Right renal cortex interstitium (tissue), 3 donors: Measurements from ENCODE around the gene FSTL3. TPM values are rescaled to one million over a fixed set of nuclear protein-coding genes. Genes with fewer than 3 reads are reported as not detected.
"Not testable (repeated sequence)": the region's sequence is repeated elsewhere in the genome, so short reads cannot be mapped to it uniquely, and the experiment has no call there.

ENCODE experiments used
- DNase-seq, 3 donors: peaks; one replicate each; pipeline ENCODE4 v3.0.0-alpha.2; 2013; ENCODE audit warnings: low read depth in 3 of 3, low spot score in 2 of 3
- polyA plus RNA-seq, 3 donors: library from polyadenylated mRNA; unstranded; fragments of 120-200 nt; gene quantifications; one replicate each; pipeline ENCODE4 v1.2.1, GENCODE V29; 2013; ENCODE audit not compliant: insufficient read length in 3 of 3

The FSTL3 gene
- polyA plus RNA-seq, 3 donors: 15.1 to 16.2 (median 16.2) TPM

DNA sequence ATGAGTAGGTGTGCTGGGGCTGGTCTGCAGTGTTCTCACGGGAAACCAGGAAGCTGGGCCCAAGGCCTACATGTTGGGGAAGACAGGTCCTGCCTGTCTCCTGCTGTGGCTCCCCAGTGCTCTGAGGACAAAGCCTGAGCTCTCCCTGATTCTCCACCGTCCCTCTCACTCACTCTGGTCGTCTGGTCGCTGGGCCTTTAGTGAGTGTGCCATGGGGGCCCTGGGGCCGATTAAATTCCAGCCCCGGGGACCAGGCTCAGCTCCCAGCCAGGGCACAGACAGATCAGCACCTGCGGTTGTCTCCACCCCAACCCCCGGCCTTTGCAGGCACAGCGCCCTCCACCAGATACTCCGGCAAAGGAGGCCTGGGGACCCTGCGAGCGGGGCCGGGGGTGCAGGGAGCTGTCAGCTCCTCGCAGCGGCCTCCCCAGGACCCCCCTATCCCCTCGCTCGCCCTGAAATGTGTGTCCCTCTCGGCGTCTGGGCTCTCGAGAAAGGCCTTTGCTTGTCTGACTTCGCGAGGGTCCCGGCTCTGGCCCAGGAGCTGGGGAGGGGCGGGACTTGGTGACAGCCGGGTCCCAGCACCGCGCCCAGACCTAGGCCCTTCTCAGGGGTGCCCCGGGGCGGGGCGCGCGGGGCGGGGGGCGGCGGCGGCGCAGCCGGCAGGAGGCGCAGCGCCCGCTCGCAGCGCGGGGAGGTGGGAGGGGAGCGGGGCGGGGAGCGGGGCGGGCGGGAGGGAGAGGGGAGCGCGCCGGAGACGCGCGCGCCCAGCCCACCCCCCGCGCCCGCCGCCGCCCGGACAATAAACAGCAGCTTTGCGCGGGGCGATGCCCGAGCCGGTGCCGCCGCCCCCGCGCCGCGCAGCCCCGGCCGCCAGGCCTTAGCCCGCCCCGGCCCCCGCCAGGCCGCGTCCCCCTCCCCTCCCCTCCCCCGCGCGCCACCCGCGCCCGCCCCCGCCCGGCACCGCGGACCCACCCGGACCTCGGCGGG lies 32.3 kb downstream of the FSTL3 start, which contains the start of gene PALM:
Gene PALM (plus strand): TSS at position 782 of the 990 bp plus-strand sequence. CDS start 212 bp downstream, outside the sequence.
- no peak for DNase-seq

DNA sequence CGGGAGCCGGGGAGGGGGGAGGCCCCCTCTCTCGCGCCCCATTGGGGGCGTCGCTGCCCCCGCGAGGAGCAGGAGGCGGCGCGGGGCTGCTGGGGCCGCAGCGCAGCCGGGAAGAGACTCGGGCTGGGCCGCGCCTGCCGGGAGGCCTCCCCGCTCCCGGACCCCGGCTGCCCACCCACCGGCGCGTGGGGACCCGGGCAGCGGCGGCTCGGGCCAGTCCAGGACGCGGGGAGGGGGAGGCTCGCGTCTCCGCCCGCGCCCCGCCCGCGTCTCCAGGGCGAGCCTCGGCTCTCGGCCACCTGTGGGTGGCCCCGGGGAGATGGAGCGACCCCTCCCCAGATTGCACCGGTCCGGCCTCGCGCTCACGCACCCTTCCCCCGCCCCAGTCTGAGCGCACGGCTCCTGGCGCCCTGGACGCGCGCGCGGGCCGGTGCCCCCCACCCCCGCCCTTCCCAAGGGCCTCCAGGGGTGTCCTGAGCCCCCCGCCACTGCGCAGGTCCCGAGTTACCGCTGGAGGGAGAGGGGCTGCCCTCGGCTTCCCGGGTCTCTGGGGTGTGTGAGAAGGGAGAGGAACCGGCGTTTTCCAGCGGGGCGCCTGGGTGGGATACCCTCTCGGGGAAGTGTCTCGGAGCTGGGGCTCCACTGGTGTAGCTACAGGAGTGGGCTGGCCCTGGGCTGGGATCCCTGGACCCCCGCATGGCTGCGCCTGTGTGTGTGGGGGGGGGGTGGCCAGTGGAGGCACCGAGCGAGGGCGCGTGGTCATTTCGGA lies 33.2 kb downstream of the FSTL3 start:
- DNase-seq: no peak

DNA sequence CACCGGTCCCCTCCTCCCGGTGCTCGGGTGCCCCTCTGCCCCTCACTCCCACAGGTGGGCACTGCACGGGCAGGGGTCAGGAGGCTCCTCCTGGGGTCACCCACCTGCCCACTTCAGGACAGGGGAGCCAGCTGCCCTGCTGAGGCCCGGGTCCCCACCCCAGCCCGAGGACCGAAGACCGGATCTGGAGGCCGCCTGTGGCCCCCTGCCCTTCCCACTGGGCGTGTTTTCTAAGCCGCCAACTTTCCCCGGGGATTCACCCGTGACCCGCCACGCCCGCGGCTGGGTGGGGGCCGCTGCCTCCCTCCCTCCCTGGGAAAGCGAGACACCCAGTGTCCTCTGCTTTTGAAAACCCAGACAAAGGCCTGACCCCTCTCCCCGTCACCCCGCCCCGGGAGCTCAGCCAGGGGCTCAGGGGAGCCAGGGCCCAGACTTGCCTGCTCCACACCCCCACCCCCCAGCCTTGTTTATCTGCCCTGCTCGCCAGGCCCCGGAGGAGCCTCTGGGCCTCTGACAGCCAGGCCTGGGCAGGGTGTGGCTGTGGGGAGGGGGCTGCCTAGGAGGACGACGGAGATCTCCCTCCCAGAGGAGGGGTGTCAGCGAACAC lies 33.9 kb downstream of the FSTL3 start:
- DNase-seq: no peak

DNA sequence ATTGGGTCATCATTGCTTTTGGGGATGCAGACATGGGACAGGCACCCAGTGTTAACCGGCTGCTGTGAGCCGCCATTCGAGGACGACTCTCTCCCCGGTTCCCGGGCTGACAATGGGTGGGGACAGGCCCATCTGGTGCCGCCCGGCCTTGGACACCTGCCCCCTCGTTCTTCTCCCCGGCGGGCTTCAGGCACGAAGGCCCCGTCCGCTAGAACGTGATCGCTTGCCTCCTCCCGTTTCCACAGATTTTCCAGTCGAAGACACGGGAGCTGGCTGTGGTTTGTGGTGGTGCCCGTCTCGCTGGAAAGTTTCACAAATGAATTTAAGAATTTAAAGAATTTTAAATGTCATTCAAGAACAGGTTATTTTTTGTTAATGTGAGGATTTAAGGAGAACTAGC lies 34.6 kb downstream of the FSTL3 start:
- DNase-seq: no peak

DNA sequence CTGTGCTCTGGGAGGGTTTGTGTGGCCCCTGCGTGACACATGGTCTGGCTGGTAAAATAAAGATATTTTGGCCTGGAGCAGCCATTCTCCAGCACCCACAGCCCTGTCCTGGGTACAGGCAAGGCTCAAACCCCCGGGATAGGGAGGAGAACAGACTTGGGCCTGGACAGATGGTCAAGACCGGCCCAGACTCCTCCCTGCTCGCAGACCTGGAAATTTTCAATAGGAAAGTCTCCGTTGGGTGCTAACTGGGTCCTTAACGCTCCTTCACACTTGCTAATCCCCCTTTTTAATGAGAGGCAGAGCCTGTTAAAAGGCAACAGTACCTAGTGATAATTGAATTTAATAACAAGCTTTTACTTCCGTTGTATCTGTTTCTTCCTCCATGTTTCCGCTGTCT lies 35.1 kb downstream of the FSTL3 start:
- DNase-seq: no peak

DNA sequence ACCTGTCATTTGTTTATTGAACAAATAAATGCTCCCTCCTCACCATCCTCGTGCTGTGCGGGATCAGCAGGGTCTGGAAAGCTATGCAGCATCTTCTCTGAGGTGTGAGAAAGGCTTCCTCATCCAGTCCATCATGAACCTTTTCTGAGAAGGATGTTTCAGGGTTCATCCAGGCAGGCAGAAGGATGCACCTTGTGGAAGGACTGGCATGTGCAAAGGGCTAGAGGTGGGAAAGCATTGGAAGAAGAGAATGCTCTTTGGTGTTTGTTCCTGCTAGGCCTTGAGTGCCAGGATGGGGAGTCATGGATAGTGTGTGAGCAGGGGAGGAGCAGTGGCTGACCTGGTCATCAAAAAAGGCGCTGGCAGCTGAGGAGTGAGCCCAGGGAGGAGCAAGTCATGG lies 39.2 kb downstream of the FSTL3 start:
- DNase-seq: no peak

DNA sequence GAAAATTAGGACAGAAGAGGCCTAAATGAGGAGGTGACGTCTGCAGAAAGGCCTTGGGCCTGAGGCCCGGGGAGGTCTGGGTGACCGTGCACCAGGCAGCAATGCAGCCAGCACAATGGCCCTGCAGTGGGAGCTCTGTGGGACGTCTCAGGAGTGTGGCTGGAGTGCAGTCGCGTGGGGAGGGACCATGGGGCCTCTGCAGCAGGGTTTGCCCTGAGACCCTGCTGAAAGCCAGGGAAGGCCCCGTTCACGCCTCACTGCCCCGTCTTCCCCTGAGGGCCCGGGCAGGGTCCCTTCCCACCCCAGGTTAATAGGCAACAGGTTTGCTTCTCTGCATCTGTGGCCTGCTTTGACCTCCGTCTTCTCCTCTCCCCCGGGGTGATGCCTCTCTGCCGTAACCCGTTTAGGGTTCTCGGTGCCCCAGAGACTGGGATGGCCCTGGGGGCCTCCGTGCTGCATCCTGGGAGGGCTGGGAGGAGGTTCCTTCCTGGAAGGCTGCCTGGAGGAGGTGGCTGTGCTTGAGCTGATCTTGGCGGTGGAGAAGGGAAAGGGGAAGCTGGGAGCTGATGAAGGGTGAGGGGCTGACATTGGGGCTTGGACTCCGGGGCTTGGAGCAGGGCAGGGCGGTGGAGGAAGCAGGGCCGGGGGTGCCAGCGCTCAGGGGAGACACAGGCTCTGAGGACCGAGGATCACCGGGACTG lies 42.2 kb downstream of the FSTL3 start:
- no peak for DNase-seq

DNA sequence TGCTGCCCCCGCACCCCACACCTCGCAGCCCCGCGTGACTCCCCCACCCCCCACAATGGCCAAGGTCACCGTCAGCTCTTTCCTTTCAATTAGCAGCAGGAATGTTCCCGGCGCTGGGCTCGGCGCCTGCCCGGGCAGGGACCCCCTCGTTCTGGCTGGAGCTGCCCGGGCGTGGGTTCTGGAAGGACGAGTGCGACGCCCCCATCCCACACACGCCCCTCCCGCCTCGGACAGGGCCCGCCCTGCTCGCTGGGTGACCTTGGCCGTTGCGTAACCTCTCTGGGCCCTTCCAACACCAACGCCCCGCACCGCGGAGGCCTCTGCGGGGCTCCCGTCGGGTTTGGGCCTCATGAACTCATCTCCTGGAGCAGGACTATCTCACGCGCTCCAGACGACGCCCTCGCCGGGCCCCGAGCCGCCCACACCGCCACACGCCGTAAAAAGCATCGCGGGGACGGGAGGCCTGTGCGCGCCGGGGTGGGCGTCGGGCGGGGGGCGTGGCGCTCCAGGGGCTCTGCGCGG lies 42.9 kb downstream of the FSTL3 start:
- no peak for DNase-seq

DNA sequence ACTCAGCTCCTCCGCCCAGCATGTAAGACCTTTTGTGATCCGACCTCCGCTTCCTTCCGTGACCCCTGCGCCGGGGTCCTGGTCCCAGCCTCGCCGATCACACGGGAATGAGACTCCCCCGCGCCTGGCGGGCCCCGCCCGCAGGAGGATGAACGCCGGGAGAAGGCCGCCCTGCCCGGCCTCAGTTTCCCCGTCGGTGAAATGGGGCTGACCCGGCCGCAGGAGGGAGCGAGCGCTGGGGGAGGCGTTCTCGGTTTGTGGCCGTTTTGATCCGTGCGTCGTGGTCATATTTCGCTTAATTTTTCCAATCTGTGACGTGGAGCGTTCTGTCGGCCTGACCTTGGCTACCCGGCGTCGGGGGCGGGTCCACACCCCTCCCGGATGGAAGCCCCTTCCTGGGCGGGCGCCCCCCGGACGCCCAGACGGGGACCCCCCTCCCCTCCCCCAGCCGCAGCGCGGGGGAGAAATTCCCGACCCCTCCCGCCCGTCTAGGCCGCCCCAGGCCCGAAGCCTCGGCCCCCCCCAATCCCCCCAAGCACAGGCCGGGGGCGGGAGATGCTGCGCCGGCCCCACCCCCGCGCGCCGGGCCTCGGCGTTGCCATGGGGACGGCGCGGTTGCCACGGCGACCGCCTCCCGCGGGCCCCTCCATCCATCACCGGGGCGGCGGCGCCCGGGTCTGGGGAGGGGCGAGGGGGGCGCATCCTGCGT lies 43.6 kb downstream of the FSTL3 start:
- DNase-seq: no peak

DNA sequence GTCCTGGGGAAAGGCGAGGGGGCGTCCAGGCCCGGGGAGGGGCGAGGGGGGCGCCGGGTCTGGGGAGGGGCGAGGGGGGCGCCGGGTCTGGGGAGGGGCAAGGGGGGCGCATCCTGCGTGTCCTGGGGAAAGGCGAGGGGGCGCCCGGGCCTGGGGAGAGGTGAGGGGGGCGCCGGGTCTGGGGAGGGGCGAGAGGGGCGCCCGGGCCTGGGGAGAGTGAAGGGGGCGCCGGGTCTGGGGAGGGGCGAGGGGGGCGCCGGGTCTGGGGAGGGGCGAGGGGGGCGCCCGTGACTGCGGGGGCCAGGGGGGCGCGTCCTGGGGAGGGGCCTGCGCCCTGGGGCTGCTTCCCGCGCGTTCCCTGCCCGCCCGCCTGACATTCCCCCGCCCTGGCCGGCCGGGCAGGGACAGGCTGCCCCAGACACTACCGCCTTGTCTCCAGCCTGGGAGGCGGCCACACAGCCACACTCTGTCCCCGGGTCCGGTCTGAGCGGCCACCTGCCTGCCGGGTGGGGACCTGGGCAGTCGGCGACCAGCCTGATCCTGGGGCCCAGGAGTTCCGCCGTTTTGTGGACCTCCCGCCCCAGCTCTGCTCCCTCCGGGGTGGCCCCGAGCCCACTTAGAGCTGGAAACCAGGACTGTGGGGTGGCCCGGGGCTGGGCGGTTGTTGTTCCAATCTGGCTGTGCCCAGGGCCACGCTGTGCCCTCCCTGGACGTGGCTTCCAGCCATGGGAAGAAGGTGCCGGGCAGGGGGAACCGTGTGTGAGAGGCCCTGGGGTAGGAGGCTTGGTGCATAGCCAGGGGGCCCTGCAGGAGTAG lies 44.4 kb downstream of the FSTL3 start:
- no peak for DNase-seq

DNA sequence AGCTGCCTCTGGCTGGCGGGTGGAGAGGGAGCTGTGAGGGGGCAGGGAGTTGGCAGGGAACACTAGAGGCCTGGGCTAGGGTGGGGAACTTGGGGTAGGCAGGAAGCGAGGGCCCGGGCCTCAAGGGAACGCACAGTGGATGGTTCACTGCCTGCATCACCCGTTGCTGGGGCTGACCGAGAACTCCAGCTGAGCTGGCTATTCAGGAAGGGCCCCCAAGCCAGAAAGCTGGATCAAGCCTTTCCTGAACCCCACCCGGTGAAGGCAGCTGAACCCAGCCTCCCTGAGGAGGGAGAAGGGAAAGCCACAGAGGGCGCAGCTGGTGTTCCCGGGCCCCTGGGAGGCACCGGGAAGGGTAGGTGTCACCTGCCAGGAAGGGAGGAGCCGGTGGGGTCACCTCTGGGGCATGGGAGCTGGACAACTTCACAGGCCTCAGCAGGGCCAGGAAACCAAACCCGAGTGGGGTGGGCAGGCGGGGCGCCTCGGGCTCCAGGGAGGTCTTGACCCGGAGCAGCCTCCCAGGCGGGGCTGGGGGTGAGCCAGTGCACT lies 46.4 kb downstream of the FSTL3 start:
- DNase-seq: no peak

DNA sequence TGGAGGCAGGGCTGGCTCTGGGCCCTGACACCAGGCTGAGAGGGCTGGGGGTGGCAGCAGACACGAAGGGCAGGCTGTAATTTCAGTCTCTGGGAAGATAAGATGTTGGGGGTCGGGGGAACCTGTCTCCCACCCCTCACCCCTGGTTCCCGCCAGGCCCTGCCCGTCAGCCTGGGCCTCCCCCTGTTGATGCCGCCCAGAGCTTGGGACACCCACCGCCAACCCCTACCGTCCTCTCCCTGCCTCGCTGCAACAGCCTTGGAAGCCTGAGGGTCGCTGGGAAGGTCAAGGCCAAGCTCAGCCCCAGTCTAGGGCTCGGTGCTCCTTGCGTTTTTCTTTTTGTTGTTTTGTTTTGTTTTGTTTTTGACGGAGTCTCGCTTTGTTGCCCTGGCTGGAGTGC lies 47.1 kb downstream of the FSTL3 start:
- no peak for DNase-seq

DNA sequence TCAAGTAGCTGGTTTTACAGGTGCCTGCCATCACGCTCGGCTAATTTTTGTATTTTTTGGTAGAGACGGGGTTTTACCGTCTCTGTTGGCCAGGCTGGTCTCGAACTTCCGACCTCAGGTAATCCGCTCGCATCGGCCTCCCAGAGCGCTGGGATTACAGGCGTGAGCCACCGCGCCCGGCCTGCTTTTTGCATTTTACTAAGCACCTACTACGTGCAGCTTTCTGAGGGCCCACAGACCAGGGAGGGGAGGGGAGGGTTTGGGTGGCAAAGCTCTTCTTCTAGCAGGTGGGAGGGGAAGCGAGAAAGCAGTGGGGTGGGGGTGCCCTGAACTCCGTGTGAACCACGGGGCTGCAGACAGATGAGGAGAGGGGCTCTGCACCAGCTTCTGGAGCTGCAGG lies 47.5 kb downstream of the FSTL3 start:
- DNase-seq: no peak

DNA sequence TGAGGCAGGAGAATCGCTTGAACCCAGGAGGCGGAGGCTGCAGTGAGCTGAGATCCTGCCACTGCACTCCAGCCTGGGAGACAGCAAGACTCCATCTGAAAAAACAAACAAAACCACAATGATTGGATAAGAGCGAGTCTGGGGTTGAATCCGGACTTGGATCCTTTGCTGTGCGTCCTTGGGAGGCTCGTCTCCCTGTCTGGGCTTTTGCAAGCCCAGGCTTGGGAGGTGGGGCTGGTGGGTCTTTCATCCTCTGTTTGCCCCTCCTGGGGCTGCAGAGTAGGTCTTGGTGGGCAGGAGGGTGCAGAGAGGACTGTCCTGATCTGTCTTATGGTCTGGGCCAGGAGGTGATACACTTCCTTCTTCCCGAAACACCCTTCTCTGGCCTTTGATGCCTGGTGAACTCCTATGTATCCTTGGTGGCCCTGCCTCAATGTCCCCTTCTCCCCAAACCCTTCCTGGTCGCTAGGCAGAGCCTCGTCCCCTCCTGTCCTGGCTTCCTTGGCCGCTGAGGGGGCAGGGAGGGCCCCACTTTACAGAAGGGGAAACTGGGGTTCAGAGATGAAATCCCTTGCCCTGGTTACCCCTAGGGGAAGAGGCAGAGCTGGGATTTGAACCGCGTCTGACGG lies 49.4 kb downstream of the FSTL3 start:
- DNase-seq: no peak

DNA sequence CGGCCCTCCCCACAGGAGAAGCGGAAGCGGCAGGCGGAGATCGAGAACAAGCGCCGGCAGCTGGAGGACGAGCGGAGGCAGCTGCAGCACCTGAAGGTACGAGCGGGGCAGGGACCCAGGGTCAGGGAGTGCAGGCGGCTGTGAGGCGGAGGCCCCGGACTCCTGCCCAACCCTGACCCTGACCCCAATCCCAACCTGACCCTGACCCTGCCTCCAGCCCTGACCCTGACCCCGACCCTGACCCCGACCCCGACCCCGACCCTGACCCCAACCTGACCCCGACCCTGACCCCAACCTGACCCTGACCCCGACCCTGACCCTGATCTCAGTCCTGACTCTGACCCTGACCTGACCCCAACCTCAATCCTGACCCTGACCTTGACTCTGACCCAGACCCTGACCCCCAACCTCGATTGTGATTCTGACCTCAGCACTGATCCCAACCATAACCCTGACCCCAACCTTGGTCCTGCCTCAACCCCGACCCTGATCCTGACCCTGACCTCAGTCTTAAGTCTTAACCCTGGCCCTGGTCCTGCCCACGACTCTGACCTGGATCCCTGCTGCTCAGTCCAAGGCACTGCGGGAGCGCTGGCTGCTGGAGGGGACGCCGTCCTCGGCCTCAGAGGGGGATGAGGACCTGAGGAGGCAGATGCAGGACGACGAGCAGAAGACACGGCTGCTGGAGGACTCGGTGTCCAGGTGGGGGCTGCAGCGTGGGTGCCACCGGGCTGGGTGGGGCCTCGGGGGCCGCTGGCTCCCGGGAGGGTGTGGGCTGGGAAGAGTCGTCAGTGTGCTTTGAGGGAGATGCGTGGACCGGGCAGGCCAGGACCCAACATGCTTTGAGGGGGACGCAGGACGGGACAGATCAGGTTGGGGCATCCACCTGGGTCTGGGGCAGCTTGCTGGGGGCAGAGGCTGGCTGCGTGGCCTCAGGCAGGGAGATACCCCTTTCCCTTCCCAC lies 51.1 kb downstream of the FSTL3 start:
- no peak for DNase-seq

DNA sequence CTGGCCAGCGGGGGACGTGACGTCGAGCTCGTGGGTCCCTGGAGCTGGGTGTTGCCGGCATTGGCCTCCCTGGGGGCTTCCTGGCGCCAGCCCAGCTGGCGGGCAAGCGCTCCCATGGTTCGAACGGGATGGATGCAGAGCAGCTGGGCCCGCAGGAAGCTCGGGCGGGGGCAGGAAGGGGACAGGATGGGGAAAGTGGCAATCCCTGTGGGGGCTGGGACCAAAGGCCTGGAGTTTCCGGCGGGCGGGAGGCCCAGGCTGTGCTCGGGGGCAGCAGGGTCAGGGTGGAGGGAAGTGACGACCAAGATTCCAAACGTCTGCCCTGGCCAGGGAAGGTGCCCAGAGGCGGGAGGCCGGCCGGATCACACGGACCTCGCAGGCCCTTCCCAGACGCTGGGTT lies 51.8 kb downstream of the FSTL3 start:
- DNase-seq: no peak

DNA sequence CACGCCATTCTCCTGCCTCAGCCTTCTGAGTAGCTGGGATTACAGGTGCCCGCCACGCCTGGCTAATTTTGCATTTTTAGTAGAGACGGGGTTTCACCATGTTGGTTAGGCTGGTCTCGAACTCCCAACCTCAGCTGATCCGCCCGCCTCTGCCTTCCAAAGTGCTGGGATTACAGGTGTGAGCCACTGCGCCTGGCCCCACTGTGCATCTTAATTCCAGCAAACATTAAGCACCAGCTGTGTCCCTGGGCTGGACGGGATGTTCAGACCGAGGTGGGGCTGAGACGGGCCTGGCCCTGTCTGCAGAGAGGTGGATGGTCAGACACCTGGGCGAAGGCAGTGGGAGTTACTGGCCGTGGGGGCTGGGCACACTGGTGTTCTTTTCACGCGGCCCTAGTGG lies 53.4 kb downstream of the FSTL3 start:
- not testable (repeated sequence) for DNase-seq
